Mesodermal cell (in vitro differentiated cells): ENCODE data around the gene NECAP2.
"Not testable (repeated sequence)": the region's sequence is repeated elsewhere in the genome, so short reads cannot be mapped to it uniquely, and the experiment has no call there.

Source experiments
- H3K27ac ChIP-seq: 2 replicates; pipeline ENCODE4 v1.7.0; 2013; ENCODE audit warnings: mild to moderate bottlenecking, low read depth, low read length, moderate library complexity; ENCODE audit not compliant: severe bottlenecking
- H3K36me3 ChIP-seq: 2 replicates; pipeline ENCODE4 v1.7.1; 2013; ENCODE audit warnings: mild to moderate bottlenecking, low read length, moderate library complexity; ENCODE audit not compliant: control insufficient read depth, insufficient read depth
- H3K4me1 ChIP-seq: one replicate; pipeline ENCODE4 v1.7.1; 2013; ENCODE audit warnings: mild to moderate bottlenecking, low read length; ENCODE audit not compliant: insufficient read depth, control insufficient read depth, poor library complexity, severe bottlenecking
- H3K4me3 ChIP-seq: 2 replicates; pipeline ENCODE4 v1.7.0; 2013; ENCODE audit warnings: low read length, control low read depth, mild to moderate bottlenecking; ENCODE audit not compliant: insufficient read depth, poor library complexity, severe bottlenecking; ENCODE audit errors: extremely low read depth
- H3K9me3 ChIP-seq: 2 replicates; pipeline ENCODE4 v1.7.1; 2013; ENCODE audit warnings: mild to moderate bottlenecking, low read length, moderate library complexity; ENCODE audit not compliant: control insufficient read depth
- WGBS, 2 experiments: methylation state at CpG; one replicate each; pipeline ENCODE4 v1.1.5; 2013; ENCODE audit warnings: missing lambda C conversion rate in 2 of 2; ENCODE audit not compliant: insufficient coverage in 2 of 2; 5-methylcytosine and 5-hydroxymethylcytosine counted together

NECAP2 gene

DNA sequence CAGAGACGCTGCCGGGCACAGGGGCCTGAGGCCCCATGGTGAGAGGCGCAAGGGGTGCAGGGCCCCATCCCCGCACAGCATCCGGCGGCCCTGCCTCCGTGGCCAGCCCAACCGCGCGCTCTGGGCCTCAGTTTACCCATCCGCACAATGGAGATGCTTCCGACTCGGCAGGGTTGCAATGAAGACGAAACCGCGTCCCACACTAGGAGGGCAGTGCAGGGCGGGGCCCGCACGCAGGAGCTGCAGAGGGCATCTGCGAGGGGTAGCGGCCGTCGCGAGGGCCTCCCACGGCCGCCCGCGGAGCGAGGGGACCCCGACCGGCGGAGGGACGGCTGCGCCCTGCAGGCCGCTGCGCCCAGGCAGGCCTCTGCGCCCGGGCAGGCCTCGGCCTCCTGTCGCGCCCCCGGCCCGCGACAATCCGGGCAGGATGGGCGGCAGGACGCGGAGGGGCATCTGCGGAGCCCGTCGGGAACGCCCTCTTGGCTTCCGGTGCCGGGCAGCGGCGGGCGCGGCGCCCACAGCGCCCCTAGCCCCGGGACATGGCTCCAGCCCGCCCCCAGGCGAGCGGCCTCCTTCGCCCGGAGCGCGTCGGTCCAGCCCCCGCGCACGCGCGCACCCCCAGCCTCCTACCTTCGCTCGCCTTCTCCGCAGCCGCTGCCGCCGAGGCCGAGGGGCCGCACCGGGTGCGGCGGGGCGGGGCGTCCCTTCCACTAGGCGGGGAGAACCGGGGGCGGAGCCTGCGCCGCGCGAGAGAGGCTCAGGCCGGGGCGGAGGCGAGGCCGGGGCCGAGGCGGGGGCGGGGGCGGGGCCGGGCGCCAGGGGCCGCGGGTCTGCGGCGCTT is 58.3 kb downstream of the NECAP2 start:
- peak overlapping the region; percentile 57 for H3K4me3 ChIP-seq
- no peaks in the 10 kb centered on the region for H3K4me1 ChIP-seq
- H3K36me3 ChIP-seq: no peaks in the 10 kb centered on the region
- WGBS, 2 experiments: 1 to 2% methylated on average over 60 to 70 of the region's 108 CpGs
- H3K27ac ChIP-seq: peak overlapping the region; percentile 74
- no peaks in the 10 kb centered on the region for H3K9me3 ChIP-seq

DNA sequence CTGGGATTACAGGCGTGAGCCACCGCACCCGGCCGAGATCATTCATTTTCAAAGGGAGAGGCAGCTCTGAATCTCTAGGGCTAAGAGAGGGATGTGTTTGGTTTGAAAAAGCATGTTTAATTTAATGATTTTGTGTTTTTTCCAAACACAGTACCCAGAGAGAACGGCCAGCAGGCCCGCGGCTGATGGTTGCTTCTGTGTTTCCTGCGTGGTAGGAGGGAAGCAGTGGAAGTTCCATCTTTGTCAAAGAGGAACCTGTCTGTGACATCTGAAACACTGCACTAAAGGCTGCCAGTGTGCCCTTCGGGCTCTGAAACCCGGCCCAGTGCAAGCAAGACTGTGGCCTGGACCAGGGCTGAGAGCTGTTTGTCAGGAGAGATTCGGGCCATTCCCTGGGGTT is 59.9 kb downstream of the NECAP2 start:
- 95 to 97% methylated on average over 9 of the region's 11 CpGs for WGBS, 2 experiments
- not testable (repeated sequence) for H3K4me1 ChIP-seq, H3K9me3 ChIP-seq, H3K27ac ChIP-seq, H3K4me3 ChIP-seq, H3K36me3 ChIP-seq

GRCh38 chr1:16500975-16501374 is 60.5 kb downstream of the NECAP2 start:
- WGBS, 2 experiments: 100% methylated on average over 1 to 3 of the region's 5 CpGs
- H3K4me3 ChIP-seq, H3K27ac ChIP-seq, H3K9me3 ChIP-seq, H3K36me3 ChIP-seq, H3K4me1 ChIP-seq: not testable (repeated sequence)

DNA sequence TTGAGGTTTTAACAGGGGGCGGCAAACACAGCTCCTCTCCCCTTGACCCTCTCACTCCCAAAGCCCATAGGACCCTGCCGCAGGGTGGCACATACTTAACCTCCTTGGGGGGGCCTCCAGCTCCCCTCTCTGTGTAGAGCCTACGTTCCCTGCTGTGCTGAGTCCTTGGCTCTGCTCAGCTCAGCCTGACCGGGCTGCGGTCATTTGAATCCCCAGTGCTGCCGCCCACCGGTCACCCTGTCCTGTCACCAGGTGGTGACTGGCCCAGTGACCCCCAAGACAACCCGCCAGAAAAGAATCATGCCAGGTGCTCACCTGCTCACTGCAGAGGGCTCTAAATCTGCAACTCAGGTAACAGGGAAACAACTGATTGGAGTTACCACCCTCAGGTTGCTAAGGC is 60.9 kb downstream of the NECAP2 start:
- 82 to 83% methylated on average over 2 to 8 of the region's 8 CpGs for WGBS, 2 experiments
- H3K27ac ChIP-seq, H3K4me3 ChIP-seq, H3K9me3 ChIP-seq, H3K36me3 ChIP-seq, H3K4me1 ChIP-seq: not testable (repeated sequence)

- Histone ChIP-seq H3K4me1 (no peaks in the 10 kb centered on the region), H3K4me3 (no peak overlapping the region), H3K27ac (no peak overlapping the region), H3K9me3 (peaks cover 7% of the 10 kb centered on the region), H3K36me3 (no peaks in the 10 kb centered on the region)
- WGBS, 2 experiments: no CpG with 5 or more reads among the region's 2 CpGs
These were observed 63.0 kb downstream of the NECAP2 start for GRCh38 chr1:16503494-16503893.

DNA sequence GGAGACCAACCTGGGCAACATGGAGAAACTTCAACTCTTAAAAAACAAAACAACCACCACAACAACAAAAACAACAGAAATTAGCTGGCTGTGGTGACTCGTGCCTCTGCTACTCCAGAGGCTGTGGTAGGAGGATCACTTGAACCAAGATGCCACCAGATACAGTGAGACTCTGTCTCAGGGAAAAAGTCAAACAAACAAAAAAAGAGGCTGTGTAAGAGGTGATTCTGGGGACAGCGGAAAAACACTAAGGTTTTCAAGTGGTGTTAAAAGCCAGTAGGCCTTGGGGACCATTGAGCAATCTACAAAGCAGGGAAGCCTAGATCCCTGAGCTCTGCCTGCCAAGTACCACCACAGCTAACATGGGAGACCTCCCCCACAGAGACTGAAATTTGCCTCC is 65.3 kb downstream of the NECAP2 start:
- peak overlapping the region; percentile 67 for H3K27ac ChIP-seq
- not testable (repeated sequence) for H3K4me1 ChIP-seq, H3K9me3 ChIP-seq, H3K36me3 ChIP-seq, H3K4me3 ChIP-seq
- 100% methylated on average over 1 of the region's 2 CpGs for WGBS, 2 experiments

- not testable (repeated sequence) for H3K9me3 ChIP-seq, H3K4me1 ChIP-seq, H3K36me3 ChIP-seq, H3K4me3 ChIP-seq
- H3K27ac ChIP-seq: peak overlapping the region; percentile 11
- 79 to 85% methylated on average over 5 to 7 of the region's 15 CpGs for WGBS, 2 experiments
These were observed 66.0 kb downstream of the NECAP2 start for GRCh38 chr1:16506364-16507136.

DNA sequence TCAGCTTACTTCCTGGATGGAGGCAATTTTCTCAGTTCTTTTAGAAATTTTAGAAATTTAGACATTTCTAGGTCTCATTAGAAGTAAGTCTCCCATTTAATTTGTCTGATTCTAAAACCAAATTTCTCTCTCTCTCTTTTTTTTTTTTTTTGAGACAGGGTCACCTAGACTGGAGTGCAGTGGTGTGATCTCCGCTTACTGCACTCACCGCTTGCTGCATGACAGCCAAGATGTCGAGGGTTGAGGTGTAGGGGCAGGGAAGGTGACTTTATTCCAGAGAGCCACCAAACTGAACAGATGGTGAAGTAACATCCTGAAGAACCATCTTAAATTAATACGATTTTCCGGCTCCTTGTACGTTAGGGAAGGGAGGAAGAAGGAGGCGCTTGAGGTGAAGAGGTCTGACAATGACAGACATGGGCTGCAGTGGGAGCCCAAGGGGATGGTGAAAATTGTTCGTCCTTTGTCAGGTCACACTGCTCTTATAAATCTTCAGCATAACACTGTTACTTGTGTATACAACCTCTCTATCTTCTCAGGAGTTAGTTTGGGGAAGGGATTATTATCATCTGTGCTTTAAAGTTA is 68.4 kb downstream of the NECAP2 start:
- H3K27ac ChIP-seq, H3K36me3 ChIP-seq, H3K4me1 ChIP-seq, H3K9me3 ChIP-seq, H3K4me3 ChIP-seq: not testable (repeated sequence)
- WGBS, 2 experiments: 86 to 91% methylated on average over 7 to 8 of the region's 8 CpGs
